Ureter (tissue), 1 donor: ENCODE data around the gene VWA5B2. TPM values are rescaled to one million over a fixed set of nuclear protein-coding genes. Genes with fewer than 3 reads are reported as not detected.

ENCODE experiments used
- DNase-seq: peaks from one replicate; pipeline ENCODE4 v3.0.0-alpha.2; 2020; ENCODE audit warnings: low spot score
- total RNA-seq: library from RNA; stranded (reverse); gene quantifications from one replicate; pipeline ENCODE4 v1.2.4, GENCODE V29; 2023
- donor health status: DM: yes; HTN: yes; CAD: no.

VWA5B2 gene
- total RNA-seq, 1 donor from 2014 or later: not detected

GRCh38 chr3:184275381-184275701, 46.0 kb downstream of the VWA5B2 start:
- no peak for DNase-seq

GRCh38 chr3:184275961-184276910, 46.9 kb downstream of the VWA5B2 start, which contains the start of gene ECE2:
TSS of gene ECE2 (plus strand) at chr3:184276022. CDS start at chr3:184276154, 132 bp downstream.
- no peak for DNase-seq

- no peak for DNase-seq
Measured at GRCh38 chr3:184277366-184277765, 48.0 kb downstream of the VWA5B2 start.

GRCh38 chr3:184282941-184283340, 53.6 kb downstream of the VWA5B2 start:
- no peak for DNase-seq

- no peak for DNase-seq
Measured at GRCh38 chr3:184283681-184284080, 54.3 kb downstream of the VWA5B2 start.

GRCh38 chr3:184284696-184285095, 55.3 kb downstream of the VWA5B2 start:
- no peak for DNase-seq

GRCh38 chr3:184289426-184289938, 60.1 kb downstream of the VWA5B2 start:
- DNase-seq: no peak

- DNase-seq: no peak
Measured at GRCh38 chr3:184290331-184290730, 60.9 kb downstream of the VWA5B2 start.

- DNase-seq: no peak
Measured at GRCh38 chr3:184291044-184291737, 61.8 kb downstream of the VWA5B2 start.

Other genes with a start within 250 kb of the VWA5B2 start
- 119 TPM for gene ABCC5, start 211.7 kb upstream of the VWA5B2 start, total RNA-seq
- not detected for gene HTR3D, start 197.8 kb upstream of the VWA5B2 start, total RNA-seq
- gene HTR3C, start 176.5 kb upstream of the VWA5B2 start, total RNA-seq: not detected
- gene HTR3E, start 132.5 kb upstream of the VWA5B2 start, total RNA-seq: not detected
- 48.6 TPM for gene EIF2B5, start 94.2 kb upstream of the VWA5B2 start, total RNA-seq
- gene DVL3, start 74.2 kb upstream of the VWA5B2 start, total RNA-seq: 61.1 TPM
- 243 TPM for gene AP2M1, start 54.7 kb upstream of the VWA5B2 start, total RNA-seq
- gene ABCF3, start 43.4 kb upstream of the VWA5B2 start, total RNA-seq: 77.6 TPM
- gene ALG3, start 19.4 kb downstream of the VWA5B2 start, total RNA-seq: 46.2 TPM
- gene EEF1AKMT4, start 20.1 kb downstream of the VWA5B2 start, total RNA-seq: 3.1 TPM
- gene CAMK2N2, start 32.0 kb downstream of the VWA5B2 start, total RNA-seq: not detected
- 0.81 TPM for gene ECE2, start 46.4 kb downstream of the VWA5B2 start, total RNA-seq
- gene PSMD2, start 69.7 kb downstream of the VWA5B2 start, total RNA-seq: 136 TPM
- gene EIF4G1, start 85.0 kb downstream of the VWA5B2 start, total RNA-seq: 351 TPM
- gene FAM131A, start 108.0 kb downstream of the VWA5B2 start, total RNA-seq: 13.5 TPM
- gene CLCN2, start 132.0 kb downstream of the VWA5B2 start, total RNA-seq: 11.7 TPM
- 79.6 TPM for gene POLR2H, start 132.1 kb downstream of the VWA5B2 start, total RNA-seq
- gene THPO, start 148.6 kb downstream of the VWA5B2 start, total RNA-seq: 0.89 TPM
- gene CHRD, start 150.5 kb downstream of the VWA5B2 start, total RNA-seq: 16.8 TPM